HUDEP-2 (cell line): ENCODE measurements around the gene RHPN2.
"Not testable (repeated sequence)": the region's sequence is repeated elsewhere in the genome, so short reads cannot be mapped to it uniquely, and the experiment has no call there.

Experiments
- DNase-seq, 76 experiments: peaks; one replicate each; lab custom pipeline; 2025; ENCODE audit not compliant: unreplicated experiment in 76 of 76; lab: John Stamatoyannopoulos, UW

Gene RHPN2

DNA sequence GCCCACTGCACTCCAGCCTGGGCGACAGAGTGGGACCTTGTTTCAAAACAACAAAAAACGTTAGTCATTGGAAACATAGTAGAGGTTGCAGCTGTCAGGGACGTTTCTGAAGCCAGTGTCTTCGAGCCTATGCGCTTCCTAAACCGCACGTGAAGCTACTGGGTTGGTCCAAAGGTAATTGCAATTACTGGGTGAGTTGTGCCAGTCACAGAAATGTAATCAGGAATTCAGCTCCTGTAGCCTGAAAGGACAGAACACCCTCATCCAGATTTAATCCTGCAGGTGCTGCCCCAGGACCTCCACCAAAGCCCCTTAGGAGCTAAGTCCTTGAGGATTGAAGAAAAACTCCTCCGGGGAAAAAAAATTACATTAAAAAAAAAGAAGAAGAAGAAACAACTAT, 2.4 kb upstream of the RHPN2 start:
- DNase-seq: no peak

DNA sequence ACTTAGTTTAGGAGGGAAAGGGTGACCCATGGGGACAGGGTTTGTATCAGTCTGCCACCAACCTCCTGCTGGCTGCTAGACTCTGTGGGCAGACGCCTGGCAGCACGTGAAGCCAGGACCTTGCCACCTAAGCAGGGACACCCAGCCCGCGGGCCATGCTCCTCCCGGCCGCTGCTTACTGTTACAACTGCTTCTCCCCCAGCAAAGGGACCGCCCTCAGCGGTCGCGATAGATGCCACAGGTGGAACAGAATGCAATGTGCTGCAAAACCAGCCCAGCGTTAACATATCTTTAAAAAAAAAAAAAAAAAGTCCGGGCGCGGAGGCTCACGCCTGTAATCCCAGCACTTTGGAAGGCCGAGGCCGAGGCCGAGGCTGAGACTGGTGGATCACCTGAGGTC, 1.9 kb upstream of the RHPN2 start:
- DNase-seq: no peak

DNA sequence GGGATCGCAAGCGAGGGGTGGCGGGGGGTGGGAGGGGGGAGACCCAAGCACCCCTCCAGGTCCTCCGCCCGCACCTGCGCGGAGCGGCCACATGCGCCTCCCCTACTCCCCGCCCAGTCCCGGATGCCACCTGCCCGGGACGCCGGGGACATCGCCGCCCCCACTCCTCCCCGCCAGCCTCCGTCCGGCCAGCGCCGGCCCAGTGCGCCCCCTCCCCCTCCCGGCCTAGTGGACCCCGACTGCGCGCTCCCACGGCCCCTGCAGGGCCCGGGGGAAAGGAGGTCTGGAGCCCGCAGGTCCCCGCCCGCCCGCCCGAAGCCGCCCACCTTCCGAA, 263 bp downstream of the RHPN2 start:
- DNase-seq: no peak

DNA sequence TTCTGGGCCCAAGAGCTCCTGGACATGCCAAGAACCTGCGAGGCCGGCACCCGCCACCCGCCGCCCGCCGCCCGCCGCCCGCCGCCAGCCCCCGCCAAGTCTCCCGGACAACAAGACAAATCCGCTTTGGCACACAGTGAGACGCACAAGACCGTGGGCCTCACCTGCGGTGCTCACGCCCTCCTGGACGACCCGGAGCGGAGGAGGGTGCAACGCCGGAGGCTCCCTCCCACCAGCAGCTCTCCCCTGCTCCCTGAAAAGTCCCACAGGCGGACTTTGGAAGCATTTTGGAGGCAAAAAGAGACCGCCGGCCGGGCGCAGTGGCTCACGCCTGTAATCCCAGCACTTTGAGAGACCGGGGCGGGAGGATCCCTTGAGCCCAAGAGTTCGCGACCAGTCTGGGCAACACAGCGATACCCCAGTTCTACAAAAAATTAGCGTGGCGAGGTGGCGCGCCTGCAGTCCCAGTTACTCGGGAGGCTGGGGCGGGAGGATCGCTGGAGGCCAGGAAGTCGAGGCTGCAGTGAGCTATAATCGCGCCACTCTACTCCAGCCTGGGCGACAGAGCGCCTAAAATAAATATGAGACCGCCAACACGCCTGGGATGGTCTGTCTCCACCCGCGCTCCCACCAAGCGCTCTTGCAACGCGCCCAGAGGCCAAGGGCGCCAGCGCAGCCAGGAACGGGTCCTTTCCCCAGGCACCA, 783 bp downstream of the RHPN2 start:
- DNase-seq: no peak

DNA sequence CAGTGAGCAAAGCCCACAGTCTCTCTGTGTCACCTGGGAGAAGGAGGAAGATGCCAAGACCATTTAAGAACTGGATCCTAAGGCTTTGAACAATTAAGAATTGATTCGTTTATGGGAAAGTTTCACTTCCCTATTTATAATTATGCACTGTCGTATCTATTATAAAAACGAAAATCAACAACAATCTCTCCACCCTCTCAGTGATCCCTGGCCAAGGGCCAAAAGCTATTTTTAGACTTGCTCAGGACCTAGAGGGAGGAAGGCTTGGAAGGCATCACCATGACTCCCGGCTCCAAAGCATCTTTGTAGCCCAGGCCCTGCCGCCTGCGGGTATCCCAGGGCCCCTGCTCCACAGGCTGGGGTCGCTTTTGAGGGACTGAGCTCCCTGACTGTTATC, 1.3 kb downstream of the RHPN2 start:
- peak in 2 of 76 experiments; percentile 7 to 18 for DNase-seq

DNA sequence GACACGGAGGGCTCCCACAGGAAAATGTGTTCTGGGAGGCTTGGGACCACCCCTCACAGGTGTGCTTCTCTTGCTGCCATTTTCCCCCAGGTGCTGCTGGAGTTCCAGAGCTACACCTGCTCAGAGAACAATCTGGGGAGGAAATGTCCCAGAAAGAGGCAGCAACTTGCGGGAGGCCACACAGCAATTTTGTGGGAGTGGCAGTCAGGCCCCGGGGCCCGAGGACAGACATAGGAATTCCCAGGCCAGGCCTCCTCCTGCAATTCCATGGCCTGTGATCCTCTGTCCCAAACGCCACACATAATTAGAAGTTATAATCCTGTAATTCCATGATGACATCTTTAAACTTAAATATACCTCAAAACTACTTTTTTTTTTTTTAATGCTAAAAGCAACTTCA, 1.8 kb downstream of the RHPN2 start:
- no peak for DNase-seq

DNA sequence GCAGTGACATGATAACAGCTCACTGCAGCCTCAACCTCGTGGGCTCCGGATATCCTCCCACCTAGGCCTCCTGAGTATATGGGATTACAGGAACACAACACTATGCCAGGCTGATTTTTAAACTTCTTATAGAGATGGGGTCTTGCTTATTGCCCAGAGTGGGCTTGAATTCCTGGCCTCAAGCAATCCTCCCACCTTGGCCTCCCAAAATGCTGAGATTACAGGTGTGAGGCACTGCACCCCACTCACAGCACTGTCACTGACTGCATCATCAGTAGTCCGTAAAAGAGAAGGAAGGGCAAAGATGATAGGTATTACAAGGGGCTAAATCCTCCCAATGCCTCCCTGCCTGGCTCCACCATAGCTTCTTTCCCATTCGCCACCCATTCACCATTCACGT, 4.1 kb downstream of the RHPN2 start:
- no peak for DNase-seq

DNA sequence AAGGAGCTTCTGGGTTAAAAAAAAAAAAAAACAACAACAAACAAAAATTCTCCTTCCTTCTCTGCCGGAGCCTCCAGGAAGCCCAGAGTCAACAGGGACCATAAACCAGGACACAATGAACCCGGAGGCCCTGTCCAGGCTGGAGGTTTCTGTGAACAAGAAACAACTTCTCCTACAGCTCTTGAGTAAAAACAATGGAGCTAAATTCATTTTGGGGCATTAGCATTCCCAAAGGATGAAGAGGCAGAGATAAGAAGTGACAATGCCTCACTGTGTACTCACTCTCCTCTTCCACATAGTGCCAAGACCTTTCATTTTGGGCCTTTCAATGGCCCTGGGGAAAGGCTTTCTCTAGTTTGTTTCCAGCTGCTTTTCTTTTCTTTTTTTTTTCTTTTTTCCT, 9.0 kb downstream of the RHPN2 start:
- DNase-seq: no peak

DNA sequence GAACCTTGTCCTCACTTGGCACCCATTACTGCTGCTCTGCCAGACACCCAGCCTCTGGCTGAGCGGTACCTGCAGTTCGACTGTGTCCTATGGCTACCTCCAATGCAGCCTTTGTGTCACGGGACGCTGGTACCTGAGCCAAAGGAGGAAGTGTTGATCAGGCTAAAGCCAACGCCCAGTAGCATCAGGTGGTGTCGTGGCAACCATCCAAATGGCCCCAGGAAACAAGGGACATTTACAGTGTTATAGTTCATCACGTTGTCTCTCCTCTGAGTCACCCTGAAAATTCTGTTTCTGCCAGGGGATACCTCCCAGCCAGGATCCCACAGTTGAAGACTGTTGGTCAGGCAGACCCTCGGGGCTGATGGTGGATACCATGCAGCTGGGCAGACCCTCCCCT, 10.1 kb downstream of the RHPN2 start:
- DNase-seq: no peak

DNA sequence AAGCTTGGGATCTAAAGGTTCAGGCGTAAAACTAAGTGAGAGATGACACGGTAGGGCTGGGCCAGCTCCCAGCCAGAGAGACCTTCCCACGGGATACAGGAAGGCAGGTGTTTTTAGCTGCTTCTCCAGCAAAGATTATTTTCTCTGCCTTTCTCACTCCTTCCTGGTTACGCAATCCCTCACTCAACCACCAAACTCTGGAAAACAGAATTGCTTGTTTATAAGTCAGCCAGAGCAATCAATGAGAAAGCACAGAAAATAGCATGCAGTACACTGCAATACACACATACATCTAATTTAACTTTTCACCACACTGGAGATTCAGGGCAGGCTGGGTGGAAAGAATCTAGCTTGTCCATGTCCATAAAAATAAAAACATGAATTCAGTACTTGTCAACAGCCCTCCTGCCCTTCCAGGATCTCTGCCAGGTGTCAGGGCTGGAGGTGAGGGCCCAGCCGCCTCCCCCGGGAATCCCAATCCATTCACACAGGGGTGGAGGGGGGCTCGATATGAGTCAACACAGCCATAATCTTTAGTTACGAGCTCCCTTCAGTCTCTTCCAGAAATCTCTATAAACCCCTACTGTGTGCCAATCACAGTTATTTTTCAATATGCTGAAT, 12.2 kb downstream of the RHPN2 start:
- DNase-seq: no peak

DNA sequence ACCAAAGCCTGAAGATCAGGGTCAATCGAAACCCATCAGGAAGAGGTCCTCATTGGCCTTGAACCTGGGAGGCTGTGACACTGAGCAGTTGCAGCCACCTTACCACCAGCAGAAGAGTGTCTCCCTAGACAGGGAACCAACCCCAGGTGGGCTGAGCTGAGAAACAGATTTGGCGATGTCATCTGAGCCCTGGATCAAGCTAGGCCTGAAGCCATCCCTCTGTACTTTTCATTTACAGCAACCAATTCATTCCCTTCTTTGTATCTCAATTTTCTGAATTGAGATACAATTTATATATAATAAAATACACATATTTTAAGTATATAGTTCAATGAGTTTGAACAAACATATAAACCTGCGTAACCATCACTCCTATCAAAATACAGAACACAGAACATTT, 14.6 kb downstream of the RHPN2 start:
- DNase-seq: no peak

DNA sequence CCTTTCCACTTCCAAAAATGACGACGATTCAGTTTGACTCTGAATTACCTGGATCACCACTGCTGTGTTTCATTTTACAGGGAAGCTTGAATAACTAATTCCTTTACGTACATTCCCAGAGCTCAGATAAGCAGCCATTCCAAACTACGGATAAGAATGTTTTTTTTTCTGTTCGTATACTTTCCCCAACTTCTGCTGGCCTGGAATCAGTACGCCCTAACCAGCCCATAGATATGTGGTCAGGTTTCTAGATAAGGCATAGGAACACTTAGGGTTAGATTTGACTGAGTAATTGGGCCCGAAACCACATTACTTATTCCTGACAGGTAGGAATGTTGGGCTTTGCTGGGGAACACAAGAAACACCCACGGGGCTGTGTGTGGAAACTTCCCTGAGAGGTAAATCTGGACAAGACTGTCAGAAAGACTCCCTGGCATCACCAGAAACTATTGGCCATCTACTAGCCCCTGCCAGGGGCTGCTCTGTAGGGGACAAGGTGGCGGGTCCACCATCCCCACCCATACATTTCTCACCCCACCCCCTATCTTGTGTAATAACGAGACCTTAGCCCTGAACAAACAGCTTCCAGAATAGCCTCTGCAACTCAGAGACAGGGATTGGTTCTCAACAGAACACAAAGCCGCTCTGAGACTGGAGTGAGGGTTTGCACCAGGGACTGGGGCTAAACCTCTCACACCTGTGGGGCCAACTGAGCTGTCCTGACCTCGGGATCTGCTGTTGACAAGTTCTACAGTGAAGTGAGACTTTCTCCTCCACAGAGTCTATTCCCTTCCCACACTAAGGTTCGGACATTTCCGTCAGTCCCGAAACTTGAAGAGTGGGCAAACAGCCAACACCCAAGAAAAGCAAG, 15.6 kb downstream of the RHPN2 start:
- peak in 1 of 76 experiments; percentile 11 for DNase-seq

DNA sequence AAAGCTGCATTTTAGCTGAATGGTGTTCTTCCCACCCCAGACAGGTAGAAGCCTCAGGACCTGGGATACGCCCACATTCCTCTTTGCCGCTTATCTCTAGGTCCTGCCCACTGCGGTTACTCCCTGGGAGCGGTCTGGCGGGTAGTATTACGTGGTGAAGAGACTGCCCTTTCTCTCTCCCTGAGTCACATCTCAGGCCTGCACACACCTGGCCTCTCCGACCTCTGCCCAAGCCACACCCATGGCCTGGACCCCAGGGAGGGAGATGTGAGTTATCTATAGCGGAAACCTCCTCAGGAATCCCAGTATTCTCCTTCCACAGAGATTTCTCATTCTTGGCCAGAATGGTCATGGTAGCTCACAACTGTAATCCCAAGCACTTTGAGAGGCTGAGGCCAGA, 17.3 kb downstream of the RHPN2 start:
- peak in 1 of 76 experiments; percentile 13 for DNase-seq

DNA sequence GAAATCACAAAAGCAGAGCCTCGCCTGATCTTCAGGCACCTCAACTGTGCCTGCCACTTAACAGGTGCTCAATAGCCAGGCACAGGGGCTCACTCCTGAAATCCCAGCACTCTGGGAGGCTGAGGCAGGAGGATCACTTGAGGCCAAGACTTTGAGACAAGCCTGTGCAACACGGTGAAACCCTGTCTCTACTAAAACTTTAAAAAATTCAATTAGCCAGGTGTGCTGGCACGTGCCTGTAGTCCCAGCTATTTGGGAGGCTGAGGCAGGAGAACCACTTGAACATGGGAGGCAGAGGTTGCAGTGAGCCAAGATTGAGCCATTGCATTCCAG, 22.9 kb downstream of the RHPN2 start:
- DNase-seq: not testable (repeated sequence)

DNA sequence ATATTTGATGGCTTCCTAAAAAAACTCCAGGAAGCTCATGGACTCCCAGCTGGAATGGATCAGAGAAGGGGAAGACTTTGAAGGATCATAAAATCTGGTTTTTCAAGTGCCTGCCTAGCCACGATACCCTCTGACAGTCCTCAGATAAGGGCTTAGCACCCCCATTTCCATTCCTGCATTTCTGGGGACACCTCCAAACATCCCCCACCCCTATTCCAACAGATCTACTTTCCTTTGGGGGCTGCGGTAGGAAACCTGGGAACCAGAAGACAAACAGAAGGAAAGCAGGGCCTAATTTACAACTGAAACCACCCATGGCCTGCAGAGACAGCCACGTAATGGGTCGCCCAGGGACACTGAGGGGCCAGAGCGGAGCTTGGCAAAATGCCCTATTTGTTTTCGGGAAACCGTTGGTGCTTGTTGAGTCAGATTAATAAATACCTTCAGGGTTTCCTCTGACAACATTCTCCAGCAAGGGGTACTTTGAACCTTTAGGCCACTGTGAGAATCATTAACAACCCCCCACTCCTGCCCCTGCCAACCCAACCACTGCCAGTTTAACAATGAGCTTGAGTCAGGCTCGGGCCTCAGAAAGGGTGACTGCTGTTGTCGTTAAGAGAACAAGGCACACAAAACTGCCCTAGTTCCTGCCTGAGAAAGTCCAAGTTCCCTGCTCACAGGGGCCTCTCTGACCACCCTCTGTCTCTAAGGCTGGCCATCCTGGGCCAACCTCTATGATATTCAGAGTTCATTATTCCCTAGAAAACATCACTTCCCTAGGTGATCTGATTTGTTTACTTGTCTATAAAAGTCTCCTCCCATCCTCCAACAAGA, 23.5 kb downstream of the RHPN2 start:
- no peak for DNase-seq

DNA sequence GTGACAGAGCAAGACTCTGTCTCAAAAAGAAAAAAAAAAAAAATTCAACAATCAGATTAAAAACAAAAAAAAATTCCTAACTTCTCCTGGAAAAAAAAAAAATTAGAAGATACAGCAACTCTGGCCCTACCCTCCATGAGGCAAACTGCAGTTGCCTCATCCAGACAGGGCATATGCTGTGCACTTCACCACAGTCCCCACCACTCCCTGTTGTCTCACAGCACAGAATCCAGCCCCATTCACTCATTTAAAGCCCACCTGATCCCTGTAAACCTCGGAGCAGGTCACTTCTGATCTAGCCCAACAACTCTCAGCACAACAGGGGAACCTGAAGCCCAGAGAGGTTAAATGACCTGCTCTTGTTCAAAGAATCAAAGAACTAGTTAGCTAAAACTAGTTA, 24.9 kb downstream of the RHPN2 start:
- no peak for DNase-seq

DNA sequence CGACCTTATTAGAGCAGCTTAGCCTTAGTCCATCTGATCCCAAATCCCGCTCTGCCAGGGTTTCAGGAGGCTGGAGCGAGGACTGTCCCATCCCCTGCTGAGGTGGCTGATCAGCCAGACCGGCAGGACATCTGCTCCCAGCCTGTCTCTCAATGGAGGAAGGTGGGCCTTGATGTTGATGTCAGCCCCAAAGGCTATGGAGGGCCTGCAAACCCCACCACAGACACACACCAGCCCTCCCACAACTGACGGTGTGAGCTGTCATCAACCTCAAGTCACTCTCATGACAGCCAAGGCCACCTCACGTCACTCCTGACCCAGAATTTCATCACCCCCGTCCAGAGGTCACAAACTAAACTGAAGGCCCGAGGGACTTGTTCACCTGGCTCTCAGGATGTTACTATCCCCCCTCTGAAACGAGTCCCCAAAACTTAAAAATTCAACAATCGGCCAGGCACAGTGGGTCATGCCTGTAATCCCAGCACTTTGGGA, 25.5 kb downstream of the RHPN2 start:
- no peak for DNase-seq

DNA sequence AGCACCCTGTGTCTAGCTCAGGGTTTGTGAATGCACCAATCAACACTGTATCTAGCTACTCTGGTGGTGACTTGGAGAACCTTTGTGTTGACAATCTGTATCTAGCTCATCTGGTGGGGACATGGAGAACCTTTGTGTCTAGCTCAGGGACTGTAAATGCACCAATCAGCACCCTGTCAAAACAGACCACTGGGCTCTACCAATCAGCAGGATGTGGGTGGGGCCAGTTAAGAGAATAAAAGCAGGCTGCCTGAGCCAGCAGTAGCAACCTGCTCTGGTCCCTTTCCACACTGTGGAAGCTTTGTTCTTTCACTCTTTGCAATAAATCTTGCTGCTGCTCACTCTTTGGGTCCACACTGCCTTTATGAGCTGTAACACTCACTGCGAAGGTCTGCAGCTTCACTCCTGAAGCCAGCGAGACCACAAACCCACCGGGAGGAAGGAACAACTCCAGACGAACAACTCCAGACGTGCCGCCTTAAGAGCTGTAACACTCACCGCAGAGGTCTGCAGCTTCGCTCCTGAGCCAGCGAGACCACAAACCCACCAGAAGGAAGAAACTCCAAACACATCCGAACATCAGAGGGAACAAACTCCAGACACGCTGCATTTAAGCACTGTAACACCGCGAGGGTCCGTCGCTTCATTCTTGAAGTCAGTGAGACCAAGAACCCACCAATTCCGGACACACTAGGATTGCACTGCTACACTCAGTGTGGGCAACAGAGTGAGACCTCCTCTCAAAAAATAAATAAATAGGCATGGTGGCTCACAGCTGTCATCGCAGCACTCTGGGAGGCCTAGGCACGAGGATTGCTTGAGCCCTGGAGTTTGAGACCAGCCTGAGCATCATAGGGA, 27.3 kb downstream of the RHPN2 start:
- peak in 1 of 76 experiments; percentile 10 for DNase-seq

DNA sequence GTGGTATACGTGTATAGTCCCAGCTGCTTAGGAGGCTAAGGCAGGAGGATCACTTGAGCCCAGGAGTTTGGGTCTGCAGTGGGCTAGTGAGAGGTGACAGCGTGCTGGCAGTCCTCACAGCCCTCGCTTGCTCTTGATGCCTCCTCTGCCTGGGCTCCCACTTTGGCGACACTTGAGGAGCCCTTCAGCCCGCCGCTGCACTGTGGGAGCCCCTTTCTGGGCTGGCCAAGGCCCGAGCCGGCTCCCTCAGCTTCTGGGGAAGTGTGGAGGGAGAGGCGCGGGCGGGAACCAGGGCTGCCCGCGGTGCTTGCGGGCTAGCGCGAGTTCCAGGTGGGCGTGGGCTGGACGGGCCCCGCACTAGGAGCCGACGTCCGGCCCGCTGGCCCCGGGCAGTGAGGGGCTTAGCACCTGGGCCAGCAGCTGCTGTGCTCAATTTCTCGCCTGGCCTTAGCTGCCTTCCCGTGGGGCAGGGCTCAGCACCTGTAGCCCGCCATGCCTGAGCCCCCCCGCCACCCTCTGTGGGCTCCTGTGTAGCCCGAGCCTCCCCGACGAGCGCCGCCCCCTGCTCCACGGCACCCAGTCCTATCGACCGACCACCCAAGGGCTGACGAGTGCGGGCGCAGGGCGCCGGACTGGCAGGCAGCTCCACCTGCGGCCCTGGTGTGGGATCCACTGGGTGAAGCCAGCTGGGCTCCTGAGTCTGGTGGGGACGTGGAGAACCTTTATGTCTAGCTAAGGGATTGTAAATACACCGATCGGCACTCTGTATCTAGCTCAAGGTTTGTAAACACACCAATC, 28.1 kb downstream of the RHPN2 start:
- DNase-seq: not testable (repeated sequence)
